Renal cortical epithelial cell (primary cell): ENCODE measurements around the gene TMEM185B. TPM values are rescaled to one million over a fixed set of nuclear protein-coding genes. Genes with fewer than 3 reads are reported as not detected.

Experiments used
- total RNA-seq: library from RNA; depleted of rRNA; stranded (reverse); fragments of >200 nt; gene quantifications from 2 replicates; pipeline ENCODE4 v1.2.3, GENCODE V29; 2014

Gene TMEM185B
- total RNA-seq, 1 donor from 2014 or later: 54.2 TPM

Other genes starting within 250 kb of the TMEM185B start
- gene EPB41L5, start 210.3 kb downstream of the TMEM185B start, total RNA-seq: 33.0 and 57.3 TPM in 2 replicates
- gene RALB, start 29.5 kb upstream of the TMEM185B start, total RNA-seq: 84.0 and 108 TPM in 2 replicates
- 0.52 and 3.0 TPM in 2 replicates for gene INHBB, start 122.7 kb upstream of the TMEM185B start, total RNA-seq